Measurements from ENCODE around the gene PHACTR4. TPM values are rescaled to one million over a fixed set of nuclear protein-coding genes. Genes with fewer than 3 reads are reported as not detected.
"Not testable (repeated sequence)": the region's sequence is repeated elsewhere in the genome, so short reads cannot be mapped to it uniquely, and the experiment has no call there.

Gene PHACTR4
- total RNA-seq, 1 donor from 2014 or later: 33.0 TPM

DNA sequence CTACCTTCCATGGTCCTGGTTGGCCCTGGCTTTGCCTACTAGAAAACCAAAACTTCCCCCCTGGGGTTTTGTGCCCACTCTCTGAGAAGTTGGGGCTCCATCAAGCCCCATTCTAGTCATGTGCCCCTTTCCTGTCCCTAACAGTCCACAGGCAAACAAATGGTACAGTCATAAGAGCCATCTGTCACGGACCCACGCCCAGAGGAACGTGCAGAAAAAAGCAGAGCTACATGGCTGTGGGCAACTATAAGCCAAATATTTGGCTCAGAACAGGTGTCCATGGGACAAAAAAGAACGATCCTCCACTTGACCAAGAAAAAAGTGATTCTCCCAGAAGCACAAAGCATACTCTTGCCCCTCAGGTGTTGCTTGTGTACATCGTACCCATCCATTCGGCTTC, 168.7 kb downstream of the PHACTR4 start:
- Histone ChIP-seq H3K27ac (no peak overlapping the region), H3K4me3 (no peak overlapping the region), H3K9me3 (no peaks in the 10 kb centered on the region), H3K36me3 (peaks cover 0 to 5% of the 10 kb centered on the region in 2 donors), H3K4me1 (no peaks in the 10 kb centered on the region), H3K27me3 (no peaks in the 10 kb centered on the region)
- no peak for DNase-seq (ENCODE audit: low spot score in 2 of 2)
- TF ChIP-seq, protein P1, sequence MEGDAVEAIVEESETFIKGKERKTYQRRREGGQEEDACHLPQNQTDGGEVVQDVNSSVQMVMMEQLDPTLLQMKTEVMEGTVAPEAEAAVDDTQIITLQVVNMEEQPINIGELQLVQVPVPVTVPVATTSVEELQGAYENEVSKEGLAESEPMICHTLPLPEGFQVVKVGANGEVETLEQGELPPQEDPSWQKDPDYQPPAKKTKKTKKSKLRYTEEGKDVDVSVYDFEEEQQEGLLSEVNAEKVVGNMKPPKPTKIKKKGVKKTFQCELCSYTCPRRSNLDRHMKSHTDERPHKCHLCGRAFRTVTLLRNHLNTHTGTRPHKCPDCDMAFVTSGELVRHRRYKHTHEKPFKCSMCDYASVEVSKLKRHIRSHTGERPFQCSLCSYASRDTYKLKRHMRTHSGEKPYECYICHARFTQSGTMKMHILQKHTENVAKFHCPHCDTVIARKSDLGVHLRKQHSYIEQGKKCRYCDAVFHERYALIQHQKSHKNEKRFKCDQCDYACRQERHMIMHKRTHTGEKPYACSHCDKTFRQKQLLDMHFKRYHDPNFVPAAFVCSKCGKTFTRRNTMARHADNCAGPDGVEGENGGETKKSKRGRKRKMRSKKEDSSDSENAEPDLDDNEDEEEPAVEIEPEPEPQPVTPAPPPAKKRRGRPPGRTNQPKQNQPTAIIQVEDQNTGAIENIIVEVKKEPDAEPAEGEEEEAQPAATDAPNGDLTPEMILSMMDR (IDR thresholded peaks at IDR 0.05): no peak
- intact Hi-C loops (cut with DNase I): no loop called here

DNA sequence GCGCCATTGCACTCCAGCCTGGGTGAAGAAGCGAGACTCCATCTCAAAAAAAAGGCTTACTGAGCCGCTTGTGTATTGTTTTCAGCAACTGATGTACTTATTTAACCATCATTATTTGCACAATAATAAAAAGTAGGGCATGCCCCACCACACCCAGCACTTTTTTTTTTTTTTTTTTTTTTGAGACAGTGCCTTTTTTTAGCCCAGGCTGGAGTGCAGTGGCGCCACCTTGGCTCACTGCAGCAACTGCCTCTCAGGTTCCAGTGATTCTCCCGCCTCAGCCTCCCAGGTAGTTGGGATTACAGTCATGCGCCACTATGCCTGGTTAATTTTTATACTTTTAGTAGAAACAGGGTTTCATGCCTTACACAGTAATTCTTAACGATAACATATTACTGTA, 171.1 kb downstream of the PHACTR4 start:
- intact Hi-C loops (cut with DNase I): no loop called here
- DNase-seq (ENCODE audit: low spot score in 2 of 2): no peak
- TF ChIP-seq, protein P1 (IDR thresholded peaks at IDR 0.05): no peak

DNA sequence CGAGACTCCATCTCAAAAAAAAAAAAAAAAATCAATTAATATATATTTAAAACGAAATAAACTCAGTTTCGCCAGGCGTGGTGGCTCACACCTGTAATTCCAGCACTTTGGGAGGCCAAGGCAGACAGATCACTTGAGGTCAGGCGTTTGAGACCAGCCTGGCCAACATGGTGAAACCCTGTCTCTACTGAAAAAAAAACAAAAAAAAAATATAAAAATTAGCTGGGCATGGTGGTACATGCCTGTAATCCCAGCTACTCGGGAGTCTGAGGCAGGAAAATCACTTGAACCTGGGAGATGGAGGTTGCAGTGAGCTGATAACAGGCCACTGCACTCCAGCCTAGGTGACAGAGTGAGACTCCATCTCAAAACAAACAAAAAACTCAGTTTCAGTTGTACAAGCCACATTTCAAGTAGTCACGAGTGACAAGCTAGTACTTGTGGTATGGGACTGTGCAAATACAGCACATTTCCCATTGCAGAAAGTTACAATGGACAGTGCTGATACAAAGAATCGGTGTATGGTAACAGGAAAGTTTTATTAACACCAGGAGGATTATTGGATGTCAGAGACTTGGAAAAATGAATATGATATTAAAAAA, 172.0 kb downstream of the PHACTR4 start:
- H3K27ac ChIP-seq; H3K4me1 ChIP-seq; intact Hi-C loops (cut with DNase I); H3K4me3 ChIP-seq; H3K36me3 ChIP-seq; H3K27me3 ChIP-seq; H3K9me3 ChIP-seq; DNase-seq (ENCODE audit: low spot score in 2 of 2): not testable (repeated sequence)

More for the DNA sequence above, 171.1 kb downstream of the PHACTR4 start:
- no peaks in the 10 kb centered on the region for H3K27me3 ChIP-seq
- peaks cover 0 to 5% of the 10 kb centered on the region in 2 donors for H3K36me3 ChIP-seq
- H3K4me1 ChIP-seq: no peaks in the 10 kb centered on the region
- no peak overlapping the region for H3K27ac ChIP-seq
- H3K9me3 ChIP-seq: no peaks in the 10 kb centered on the region
- no peak overlapping the region for H3K4me3 ChIP-seq

DNA sequence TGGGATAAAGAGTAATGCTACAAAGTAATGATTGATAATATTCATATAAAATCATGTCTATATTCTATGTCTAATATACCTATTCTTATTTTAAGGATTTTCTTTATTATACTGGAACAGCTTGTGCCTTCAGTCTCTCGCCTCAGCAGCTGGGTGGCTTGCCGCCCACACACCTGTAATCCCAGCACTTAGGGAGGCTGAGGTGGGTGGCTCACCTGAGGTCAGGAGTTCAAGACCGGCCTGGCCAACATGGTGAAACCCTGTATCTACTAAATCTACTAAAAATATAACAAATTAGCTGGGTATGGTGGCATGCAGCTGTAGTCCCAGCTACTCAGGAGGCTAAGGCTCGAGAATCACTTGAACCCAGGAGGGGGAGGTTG, 175.7 kb downstream of the PHACTR4 start:
- no peaks in the 10 kb centered on the region for H3K27me3 ChIP-seq
- no peak overlapping the region for H3K4me3 ChIP-seq
- no peaks in the 10 kb centered on the region for H3K36me3 ChIP-seq
- intact Hi-C loops (cut with DNase I): no loop called here
- DNase-seq (ENCODE audit: low spot score in 2 of 2): no peak
- H3K4me1 ChIP-seq: no peaks in the 10 kb centered on the region
- H3K9me3 ChIP-seq: no peaks in the 10 kb centered on the region
- TF ChIP-seq, protein P1 (IDR thresholded peaks at IDR 0.05): no peak
- H3K27ac ChIP-seq: no peak overlapping the region

DNA sequence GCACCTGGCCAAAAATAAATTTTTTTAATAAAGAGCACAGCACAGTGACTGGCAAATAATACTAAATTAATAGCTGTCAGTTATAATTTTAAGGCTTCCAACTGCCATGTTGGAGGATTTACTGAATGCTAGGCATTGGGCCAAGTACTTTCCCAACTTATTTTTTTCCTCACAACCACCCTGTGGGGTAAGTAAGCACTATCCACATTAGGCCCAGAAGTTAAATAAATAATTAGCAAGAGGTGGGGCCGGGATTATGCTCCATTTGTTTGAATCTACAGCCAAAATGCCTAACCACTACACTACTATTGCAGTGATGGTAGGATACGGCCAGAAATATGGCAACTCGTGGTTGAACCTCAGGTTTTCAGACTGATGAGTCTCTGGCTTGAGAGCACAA, 178.8 kb downstream of the PHACTR4 start:
- Histone ChIP-seq H3K4me1 (peaks cover 0 to 3% of the 10 kb centered on the region in 2 donors), H3K36me3 (no peaks in the 10 kb centered on the region), H3K27me3 (no peaks in the 10 kb centered on the region), H3K27ac (no peak overlapping the region), H3K9me3 (no peaks in the 10 kb centered on the region), H3K4me3 (no peak overlapping the region)
- TF ChIP-seq, protein P1 (IDR thresholded peaks at IDR 0.05): no peak
- no peak for DNase-seq (ENCODE audit: low spot score in 2 of 2)
- intact Hi-C loops (cut with DNase I): no loop called here

Other genes starting within 250 kb of the PHACTR4 start
- 13.1 TPM for gene PTAFR, start 193.1 kb upstream of the PHACTR4 start, total RNA-seq
- 65.2 TPM for gene DNAJC8, start 136.7 kb upstream of the PHACTR4 start, total RNA-seq
- 220 TPM for gene ATP5IF1, start 133.6 kb upstream of the PHACTR4 start, total RNA-seq
- gene SESN2, start 110.2 kb upstream of the PHACTR4 start, total RNA-seq: 7.6 TPM
- gene MED18, start 40.7 kb upstream of the PHACTR4 start, total RNA-seq: 6.6 TPM
- gene RCC1, start 136.3 kb downstream of the PHACTR4 start, total RNA-seq: 70.5 TPM
- 11.0 TPM for gene TRNAU1AP, start 183.3 kb downstream of the PHACTR4 start, total RNA-seq
- not detected for gene RAB42, start 222.5 kb downstream of the PHACTR4 start, total RNA-seq